GM21526 (cell line): ENCODE measurements around the gene FHIP1A.

ENCODE experiments used
- ATAC-seq: cut with Tn5 transposase; IDR thresholded peaks from one replicate; pipeline ENCODE4 v1.9.1; 2021; ENCODE audit warnings: moderate library complexity; ENCODE audit not compliant: unreplicated experiment, low FRiP score

The FHIP1A gene

DNA sequence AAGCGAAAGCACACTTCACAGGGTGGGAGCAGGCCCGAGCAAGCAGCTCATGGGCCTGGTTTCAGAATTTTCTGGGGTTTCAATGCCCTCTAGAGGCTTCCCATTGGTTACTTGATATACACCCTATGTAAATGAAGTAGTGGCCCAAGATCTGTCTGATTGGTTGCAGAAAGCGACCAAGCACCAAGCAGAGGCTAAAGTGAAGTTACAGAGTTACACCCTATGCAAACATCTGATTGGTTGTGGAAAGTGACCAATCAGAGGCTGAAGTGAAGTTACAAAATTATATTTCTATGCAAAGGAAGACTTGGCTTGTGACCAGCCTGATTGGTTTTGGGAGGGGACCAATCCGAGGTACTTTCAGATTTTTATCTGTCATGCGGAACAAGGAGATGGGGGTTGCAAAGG is 8.2 kb downstream of the FHIP1A start:
- ATAC-seq = peak; percentile 50

DNA sequence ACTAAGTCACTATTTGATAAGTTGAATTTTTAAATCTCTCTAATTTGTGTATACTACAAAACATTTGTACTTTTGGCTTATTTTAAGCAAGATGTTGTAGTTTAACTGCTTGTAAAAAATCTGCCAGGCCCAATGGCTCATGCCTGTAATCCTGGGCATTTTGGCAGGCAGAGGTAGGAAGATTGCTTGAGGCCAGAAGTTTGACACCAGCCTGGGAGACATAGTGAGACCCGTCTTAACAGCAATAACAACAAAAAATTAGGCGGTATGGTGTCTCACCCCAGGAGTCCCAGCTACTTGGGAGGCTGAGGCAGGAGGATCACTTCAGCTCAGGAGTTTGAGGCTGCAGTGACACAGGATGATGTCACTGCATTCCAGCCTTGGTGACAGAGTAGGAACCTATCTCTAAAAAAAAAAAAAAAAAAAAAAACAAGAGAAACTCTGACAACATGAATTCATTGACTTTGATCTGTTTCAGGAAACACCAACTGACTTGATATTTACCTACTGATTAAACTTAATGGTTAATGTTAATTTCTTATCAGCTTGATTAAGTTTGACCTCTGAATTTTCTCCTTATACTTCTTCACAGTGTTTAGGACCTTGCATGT is 8.9 kb downstream of the FHIP1A start:
- ATAC-seq = no peak

DNA sequence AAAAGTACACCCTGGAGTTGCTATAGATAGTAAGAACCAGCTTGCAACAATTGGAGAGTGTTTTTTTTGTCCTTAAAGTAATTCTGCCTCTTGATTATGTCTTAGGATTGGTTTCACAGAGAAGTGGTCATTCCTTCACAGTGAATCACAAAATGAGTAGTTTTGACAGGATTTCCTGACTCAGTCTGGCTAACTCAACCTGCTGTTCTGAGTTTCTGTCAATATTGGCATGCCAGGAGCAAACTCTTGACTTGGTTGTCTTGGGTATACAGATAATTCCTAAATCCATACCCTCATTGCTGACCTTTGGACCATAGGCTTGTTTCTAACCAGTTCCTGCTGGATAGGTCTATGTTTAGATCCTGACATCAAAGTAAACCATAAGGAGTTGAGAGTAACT is 9.4 kb downstream of the FHIP1A start:
- no peak for ATAC-seq

DNA sequence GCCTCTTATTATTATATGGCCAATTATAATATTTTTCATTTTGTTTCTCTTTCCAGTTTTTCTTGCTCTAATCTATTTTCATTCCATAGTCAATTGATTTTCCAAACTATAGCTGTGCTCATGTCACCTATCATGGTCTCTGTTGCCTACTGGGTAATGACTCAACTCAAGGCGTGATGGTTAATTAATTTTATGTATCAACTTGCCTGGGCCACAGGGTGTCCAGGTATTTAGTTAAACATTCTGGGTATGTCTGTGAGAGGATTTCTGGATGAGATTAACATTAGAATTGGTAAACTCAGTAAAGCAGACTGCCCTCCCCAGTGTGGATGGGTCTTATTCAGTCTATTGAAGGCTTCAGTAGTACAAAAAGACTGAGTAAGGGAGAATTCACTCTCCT is 9.9 kb downstream of the FHIP1A start:
- no peak for ATAC-seq

DNA sequence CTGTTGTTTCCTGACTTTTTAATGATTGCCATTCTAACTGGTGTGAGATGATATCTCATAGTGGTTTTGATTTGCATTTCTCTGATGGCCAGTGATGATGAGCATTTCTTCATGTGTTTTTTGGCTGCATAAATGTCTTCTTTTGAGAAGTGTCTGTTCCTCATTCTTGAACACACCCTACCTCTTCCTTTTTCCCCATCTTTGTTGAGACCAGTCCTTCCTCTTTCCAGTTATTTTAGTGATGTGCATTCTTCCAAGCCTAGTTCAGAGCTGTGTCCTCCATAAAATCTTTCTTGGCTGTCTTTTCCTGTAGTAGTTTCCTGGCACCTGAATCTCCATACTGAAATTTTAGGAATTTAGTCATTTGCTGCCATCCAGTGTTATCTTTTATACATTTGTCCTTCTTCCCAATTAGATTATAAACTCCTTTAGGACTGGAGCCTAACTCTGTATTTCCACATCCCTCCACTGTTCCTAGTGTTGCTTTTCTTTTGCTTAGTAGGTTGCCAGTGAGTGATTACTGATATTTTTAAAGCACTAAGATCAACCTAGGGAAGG is 11.4 kb downstream of the FHIP1A start:
- no peak for ATAC-seq

DNA sequence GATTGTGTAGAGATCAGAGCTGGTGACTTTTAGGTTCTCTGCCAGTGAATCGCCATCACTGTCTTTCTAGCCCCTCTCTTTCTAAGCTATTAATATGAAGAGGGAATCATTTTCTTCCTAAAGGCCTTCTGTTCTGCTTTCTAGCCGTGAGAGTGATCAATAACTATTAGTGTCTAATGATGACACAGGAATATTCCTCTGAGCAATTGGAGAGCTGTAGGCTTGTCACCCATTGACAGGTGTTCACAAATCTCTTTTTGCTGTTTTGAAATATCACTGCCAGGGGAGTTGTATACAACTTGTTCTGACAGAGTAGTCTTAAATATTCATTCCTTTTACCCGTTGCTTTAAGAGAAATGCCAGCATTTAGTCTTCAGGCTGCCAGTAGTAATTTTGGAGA is 13.9 kb downstream of the FHIP1A start:
- no peak for ATAC-seq

DNA sequence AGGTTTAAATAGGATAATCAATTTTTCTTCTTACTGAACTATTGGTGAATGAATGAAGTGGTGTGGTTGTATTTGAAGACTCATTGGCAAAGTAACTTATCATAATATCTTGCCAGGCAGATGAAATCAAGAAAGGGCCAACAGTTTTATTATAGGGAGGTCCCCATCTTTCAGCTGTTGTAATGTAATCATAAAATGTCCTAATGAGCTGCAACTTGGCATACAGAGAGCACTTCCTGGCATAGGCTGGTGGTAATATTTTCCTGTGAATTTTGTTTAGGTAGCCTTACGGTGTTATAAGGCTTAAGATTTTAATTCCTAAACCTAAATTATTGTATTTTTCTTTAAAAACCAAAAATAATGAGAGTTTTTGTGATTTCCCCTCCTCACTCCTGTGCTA is 17.5 kb downstream of the FHIP1A start:
- ATAC-seq = no peak

DNA sequence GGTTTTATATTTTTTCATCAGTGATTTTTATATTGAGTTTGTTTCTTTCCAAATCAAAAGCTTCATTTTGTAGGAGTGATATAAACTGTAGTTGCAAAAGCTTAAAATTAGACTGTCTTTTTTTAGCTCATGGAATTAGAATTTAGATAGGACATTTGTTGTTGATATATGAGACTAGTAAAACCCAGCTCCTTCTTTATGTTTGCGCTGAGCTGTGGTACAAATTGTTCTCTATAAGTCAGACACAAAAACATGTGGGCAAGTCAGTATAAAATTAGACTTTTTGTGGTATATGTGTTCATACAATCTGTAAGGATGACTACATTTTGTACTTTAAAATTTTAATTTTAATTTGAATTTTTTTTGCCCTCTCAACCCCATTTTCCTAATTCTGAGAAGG is 18.3 kb downstream of the FHIP1A start:
- no peak for ATAC-seq

DNA sequence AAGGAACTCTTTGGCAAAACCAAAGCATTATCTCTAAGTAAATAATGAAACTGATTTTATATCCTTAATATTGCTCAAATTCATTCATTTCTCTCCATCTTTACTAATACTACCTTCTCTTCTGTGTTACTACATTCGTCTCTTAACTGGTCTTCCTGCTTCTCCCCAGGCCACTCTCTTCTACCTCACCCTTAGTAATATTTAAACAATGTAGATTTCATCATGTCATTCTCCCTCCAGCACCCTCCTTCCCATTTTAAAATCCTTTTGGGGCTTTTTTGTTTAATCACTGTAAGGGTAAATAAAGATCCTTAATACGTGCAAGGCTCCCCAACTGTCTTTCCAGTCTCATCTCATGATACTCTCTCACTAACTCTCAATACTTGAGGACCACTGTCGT is 19.4 kb downstream of the FHIP1A start:
- no peak for ATAC-seq

DNA sequence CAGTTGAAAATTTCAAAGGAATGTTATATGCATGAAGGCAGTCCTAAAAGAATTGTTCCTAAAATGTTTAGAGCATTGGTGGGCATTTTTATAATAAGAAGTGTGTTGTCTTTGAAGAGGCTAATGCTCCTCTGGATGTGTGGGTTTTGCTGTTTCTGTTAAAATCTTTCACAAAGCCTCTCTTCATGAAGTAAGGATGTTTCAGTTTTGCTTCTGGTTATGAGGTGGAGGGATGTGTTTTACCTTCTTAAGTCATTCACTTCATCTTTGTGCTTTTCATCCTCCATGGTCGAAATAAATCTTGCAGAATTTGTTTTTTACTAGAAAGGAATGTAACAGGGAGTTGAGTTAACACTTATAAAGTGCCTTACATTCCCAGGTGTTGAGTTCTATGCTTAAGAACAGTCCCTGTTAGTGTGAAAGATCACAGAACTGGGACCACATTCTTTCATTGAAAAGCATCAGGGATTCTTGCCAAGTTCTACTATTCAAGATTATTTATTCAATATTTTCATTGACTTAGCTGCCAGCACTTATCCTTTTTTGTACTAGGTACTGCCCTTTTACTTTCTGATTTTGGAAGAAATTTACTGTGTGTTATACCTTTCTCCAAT is 21.1 kb downstream of the FHIP1A start:
- ATAC-seq = peak; percentile 78

DNA sequence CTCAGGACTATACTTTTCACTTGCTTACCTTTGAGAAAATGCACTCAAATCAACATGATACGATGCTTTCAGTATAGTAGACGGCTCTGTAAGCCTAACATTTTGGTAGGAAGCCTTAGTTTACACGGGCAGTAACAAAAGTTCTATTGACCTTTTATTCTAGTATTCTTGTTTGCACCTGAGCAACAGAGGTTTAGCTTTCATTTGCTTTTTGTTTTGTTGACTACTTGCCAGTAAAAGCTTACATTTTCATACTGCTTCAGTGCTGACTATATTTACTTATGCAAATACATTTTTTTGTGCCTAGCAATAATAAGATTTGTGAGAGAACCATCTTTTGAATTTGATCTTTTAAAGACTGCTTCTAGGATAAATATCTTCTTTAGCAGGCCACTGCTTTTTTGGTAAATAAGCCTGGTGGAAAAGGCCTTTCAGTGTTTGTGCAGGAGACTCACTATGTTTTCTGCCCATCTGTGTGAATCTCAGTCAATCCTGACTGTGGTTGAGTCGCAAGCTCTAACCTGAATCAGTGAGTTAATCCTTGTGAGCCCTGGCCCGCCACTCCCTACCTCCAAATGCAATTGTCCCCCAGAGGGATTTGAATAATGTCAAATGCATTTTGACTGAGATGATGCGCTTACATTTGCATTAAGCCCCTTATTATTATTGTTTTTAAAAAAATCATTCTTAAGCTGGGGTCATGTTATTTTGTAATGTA is 21.9 kb downstream of the FHIP1A start:
- no peak for ATAC-seq

DNA sequence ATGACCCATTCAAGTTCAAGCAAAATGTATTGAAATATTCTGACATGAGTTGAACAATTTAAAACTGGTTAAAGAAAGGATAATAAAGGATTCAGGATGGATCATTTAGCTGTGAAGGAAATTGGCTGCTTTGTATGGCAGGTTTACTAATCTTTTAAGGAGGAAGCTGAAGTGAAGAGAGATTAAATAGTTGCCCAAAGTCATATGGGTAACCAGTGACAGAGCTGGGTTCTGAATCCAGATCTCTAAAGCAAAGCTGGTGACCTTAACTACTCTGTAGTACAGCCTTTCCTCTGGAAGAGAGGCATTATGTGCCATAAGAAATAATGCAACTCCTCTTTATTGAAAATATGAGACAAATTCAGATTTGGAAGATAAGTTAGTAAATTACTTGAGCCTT is 22.8 kb downstream of the FHIP1A start:
- ATAC-seq = no peak

DNA sequence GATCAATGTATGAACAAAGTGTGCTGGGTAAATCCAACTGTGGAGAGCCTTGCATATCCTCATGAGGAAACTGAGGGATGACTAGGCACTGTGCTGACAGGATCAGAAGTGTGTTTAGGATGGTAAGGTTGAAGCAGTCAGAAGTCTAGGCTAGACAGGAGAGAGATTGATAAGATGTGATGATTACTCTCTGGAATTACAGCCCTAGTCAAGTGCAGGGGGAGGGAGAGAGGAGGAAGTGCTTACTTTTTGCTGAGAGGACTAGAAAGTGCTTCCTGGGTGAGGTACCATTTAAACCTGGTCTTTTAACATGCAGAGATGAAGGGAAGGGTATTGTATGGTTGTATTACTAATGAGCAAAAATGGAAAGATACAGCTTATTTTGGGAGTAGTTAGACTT is 23.7 kb downstream of the FHIP1A start:
- no peak for ATAC-seq

DNA sequence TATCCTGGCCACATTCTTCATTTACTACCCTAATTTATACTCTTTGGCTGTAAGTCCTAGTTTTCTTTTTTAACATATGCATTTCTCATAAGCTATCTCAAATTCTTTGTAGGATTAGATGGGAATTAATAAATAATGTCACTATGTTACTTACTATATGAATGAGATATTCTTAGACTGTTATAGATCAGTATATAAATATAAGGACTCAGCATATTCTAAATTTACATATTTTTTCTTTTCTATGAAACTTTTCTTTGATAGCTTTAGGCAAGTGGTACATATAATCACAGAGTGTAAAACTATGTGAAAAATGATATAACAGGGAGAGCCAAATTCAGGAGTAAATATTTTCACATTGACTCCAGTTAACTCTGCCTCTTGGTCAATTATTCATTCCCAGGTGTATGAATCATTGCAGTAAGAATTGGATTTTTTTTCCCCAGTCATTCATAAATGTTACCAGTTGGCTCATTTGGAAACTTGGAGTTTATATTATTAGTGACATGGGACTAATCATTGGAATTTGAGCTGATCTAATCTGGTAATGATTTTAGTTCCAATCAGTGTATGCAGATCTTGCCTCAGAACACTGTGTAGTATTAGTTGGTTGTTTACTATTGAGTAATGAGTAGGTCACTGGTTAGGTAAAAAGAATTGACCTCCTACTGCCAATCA is 25.3 kb downstream of the FHIP1A start:
- no peak for ATAC-seq

DNA sequence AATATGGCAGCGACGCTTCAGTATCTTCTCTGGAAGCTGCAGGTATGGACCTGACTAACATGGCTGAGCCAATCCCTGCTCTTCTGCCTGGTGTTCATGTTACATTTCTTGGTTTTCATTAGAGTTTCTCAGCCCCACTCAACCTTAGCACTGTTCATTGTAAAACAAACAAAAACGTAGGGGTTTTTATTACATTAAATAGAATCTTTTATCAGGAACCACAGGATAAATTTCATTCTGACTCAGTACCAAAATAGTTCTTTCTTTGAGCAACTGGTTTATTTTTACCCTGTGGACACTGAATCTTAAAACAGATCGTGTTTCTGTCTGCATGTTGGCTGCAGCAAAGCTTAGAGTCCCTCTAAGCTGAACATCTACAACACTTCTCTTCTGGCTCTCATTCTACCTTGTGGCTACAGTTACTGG is 27.1 kb downstream of the FHIP1A start:
- no peak for ATAC-seq

DNA sequence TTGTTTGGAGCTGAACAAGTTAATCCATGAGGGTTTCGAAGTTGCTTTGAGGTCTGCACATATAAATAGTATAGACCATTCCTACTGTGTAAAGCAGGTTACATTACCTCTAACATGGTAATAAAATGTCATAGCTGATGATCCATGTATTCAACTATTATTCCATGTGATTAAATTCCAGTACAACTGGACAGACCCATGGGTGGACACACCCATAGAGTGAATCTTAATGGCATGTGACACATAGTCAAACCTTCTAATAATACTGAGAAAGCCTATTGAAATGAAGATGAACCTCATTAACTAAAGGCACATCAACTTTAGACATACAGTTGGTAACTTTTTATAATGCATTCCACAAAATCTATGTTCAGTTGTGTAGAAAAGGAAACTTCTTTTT is 28.5 kb downstream of the FHIP1A start:
- ATAC-seq = no peak

DNA sequence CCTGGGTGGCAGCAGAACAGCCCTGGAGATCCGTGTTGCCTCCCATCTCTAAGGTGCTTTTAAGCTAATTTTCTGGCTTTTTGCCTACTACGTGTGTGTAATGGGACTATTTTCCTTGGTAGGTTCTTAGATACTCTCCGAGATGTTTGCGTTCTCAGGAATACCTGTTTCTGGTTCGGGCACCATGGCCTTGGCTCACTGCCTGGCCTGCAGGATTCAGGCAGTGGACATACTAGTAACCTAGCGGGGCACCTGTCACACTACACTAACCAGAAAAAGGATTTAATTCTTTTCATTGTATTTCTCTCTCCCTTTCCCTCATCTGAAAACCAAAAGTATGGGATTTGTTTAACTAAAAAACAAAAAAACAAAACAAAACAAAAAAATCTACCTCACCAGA is 29.2 kb downstream of the FHIP1A start:
- no peak for ATAC-seq

DNA sequence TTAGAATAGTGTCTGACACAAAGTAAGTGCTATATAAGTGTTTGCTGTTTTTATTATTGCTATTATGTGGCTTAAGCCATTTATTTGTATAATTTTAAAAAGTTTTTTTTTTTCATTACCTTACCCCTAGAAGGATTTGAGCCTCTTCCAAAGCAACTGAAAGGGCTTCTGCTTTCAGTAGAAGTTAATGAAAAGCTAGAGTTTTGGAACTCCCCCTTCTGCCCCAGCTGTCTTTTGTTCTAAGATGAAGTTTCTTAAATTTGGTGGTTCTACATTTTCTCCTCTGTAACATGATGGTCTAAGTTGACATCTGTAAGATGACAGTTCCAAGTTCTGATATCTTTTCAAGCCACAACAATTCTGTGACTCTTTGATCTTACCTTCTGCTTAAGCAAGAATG is 30.3 kb downstream of the FHIP1A start:
- ATAC-seq = no peak

DNA sequence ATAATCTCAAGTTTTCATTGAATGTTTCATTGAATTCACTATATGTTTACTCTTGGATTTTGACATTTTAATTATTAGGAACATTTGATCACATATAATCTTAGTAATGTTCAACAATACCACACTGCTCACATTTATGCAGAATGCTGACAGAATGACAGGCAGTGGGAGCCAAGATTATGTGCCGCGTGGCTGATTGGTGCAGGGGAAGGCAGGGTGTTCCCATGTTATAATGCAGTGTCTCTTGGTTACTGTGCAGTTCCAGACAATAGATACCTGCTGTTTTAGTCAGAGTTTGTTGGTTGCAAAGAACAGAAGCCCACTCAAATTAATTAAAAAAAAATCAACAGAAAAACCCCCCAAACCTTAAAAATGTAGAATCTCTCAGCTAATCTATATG is 33.0 kb downstream of the FHIP1A start:
- no peak for ATAC-seq

DNA sequence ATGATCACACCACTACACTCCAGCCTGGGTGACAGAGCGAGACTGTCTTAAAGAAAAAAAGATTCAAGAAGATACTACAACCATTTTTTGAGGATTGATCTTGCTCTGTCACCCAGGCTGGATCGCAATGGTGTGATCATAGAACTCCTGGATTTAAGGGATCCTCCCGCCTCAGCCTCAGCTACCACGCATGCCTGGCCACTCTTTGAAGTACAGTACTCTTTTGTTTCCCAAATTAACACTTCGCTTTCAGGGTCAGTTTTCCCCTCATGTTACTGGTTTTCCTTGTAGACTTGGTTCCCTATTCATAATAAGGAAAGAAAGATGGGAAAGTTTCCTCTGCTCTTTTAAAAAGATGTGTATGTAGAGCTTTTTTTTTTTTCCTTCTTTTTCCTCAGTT is 34.3 kb downstream of the FHIP1A start:
- ATAC-seq = no peak

DNA sequence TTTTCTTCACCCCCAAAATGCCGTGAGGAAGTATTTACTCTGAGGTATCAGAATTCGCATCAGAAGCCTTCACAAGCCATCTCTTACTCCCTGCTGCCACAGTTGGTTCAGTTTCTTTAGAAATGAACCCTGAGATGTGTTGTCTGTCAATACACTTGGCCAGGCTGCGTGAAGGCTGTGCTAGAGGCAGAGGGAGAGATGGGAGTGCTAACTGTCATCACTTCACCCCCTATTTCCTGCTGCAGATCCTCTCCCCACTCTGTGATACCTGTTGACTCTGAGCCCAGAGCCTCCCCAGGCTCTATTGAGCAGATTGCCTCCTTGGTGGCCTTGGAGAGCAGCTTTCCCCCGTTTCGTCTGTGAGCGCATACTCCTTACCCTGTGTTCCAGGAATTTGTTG is 34.8 kb downstream of the FHIP1A start:
- ATAC-seq = no peak
